ENCODE measurements around the gene JAKMIP1.

JAKMIP1 gene

DNA sequence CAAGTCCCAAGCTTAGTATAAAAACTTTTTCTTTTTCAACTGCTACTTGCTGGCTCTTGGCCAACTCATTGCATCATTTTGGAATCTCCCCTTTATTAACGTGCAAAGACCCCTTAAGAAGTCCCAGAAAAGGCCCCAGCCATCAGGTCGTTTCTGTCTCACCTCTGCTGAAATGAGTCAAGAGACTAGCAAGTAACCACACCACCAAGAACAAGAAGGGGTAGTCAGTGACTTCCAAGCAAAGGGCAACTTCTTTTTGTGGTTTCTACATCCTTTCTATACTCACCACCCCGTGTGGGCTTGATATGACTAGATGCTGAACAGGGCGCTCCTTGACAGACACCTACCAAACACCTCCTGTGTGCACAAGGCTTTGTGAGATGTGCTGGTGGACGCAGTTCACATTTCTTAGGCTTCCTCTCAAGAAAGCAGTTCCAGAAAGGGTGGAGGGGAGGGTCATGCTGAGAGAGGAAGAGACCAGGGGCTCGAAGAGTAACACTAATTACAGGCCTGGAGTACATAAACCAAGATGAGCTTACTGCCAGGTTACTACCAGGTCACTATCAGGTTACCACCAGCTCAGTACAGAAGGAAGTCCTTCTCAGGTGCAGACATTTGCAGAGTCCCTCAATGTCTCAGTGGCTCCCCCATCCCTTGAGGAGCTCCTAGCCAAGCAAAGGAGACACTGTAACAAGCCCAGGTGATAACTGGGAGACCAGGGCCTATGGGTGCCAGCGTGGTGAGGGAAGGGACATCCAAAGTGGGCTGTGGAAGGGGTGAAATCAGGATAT is 19.3 kb downstream of the JAKMIP1 start:
- DNase-seq (ENCODE audit: low read depth): no peak

DNA sequence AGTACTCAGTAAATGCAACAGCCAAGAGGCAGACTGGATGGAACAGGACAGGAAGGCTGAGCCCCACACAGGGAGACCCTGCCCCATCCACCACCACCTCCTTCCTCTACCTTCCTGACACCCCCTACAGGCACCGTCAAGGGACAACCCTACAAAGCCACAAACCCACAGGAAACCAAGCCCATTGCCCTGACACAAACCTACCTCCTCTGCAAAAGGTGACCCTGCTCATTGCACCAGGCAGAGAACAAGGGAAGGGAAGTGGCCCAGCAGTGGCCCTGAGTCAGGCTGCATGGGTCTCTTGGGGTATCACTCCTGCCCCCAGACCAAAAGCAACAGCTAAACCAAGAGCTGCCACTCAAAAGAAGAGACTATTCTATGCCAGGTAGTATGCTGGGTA is 21.0 kb downstream of the JAKMIP1 start:
- DNase-seq (ENCODE audit: low read depth): no peak

DNA sequence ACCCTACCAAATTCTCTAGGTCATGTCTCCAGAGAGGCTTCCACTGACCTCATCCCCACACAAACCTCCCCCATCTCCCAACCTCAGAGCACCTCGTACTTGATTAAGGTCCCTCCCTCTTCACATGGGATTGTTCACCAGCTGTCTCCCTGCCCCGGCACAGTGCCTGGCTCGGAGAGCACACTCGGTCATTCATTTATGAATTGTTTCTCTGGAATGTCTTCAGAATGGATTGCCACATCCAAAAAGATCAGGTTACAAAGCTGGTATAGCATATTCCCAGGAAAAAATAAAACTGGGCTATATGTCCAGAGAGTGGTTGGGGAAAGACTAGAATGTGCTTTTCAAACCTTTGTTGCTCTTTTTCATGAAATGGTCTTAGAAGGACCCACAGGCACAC is 21.6 kb downstream of the JAKMIP1 start:
- DNase-seq (ENCODE audit: low read depth): no peak

DNA sequence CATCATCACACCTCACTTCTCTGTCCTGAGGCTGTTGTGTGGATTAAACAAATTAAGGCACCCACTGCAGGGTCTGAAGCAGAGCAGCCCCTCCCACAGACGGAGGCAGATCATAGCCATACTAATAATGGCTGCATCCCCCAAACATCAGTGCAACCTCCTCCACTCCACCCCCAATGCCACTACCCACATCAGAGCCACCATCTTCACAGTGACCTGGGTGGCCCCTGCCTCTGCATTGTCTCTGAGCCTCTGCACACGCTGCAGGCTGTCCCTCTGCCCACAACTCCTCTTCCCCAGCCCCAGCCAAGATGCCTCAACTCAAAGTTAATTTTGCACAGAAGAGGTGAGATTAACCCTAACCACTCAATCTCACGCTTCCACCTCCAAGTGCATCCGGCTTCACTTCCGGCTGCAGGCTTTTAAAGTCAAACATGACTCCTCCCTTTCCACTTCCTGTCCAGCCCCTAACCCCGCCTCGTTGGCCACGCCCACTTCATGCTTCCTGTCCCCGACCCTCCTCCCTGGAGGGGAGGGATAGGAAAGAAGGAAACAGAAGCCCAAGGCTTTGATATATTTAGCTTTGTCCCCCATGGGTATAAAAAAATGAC is 22.7 kb downstream of the JAKMIP1 start:
- no peak for DNase-seq (ENCODE audit: low read depth)

DNA sequence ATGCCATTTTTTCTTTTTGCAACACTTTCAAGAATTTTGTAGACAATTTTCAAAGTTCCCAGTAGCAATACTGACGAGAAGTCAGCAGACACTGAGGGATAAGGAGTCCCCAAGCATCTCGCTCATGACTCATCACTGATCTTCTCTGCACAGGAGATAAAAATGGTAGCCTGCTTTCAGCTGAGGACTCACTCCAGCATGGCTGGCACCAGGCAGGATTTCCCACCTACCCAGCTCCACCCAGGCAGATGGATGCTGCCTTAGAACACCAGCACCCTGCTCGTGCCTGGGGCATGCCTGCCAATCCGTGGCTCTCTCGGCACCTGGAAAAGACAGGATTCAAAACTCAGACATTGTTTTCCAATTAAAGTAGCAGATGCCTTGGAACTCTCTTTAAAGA is 24.9 kb downstream of the JAKMIP1 start:
- no peak for DNase-seq (ENCODE audit: low read depth)

DNA sequence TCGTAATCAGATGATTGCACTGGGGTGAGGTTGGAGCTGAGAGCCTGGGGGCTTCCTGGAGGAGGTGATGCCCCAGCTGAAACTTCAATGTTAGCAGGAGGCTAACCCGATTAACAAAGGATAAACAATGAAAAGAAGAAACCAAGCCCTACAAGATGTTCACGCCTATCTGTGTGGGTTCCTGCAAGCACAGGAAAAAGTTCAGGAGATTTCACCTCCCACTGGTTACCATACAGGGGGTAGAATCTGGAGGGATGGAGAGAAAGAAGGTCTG is 27.5 kb downstream of the JAKMIP1 start:
- DNase-seq (ENCODE audit: low read depth): no peak

DNA sequence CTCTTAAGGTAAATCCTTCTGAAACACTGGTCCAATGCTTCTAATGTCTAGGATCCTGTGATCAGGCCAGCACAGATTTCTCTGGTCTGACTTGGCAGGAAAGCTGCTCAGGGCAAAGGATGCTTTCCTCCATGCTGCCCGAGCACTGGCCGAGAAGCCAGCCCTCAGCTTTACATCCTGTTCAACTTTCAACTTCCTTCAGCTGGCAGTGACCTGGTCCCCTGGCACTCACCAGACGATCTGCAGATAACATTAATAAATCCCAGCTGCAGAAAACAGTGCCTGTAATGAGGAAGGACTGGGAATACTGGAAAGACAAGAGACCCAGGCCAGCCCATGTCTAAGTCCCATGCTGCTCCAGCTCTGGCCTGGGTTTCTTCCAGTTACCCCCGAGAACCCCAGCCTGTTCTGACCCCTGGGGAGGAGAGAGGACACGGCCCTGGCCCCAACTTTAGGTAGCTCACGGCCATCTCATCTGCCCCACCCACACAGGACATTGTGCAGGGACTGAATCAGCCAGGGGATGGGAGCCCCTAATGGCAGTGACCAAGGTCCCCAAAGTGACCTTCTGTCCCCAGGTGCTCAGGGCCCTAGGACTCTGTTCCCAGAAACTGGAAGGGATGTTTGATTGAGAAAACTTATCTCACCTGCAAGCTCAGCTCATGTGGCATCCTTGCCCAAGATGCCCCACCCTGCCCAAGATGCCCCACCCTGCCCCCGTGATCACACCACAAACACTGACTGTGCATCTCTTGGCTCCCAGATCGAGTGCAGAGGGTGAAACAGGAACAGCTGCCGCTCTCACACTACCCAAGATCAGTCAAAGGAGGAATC is 28.0 kb downstream of the JAKMIP1 start:
- peak; percentile 7 for DNase-seq (ENCODE audit: low read depth)

DNA sequence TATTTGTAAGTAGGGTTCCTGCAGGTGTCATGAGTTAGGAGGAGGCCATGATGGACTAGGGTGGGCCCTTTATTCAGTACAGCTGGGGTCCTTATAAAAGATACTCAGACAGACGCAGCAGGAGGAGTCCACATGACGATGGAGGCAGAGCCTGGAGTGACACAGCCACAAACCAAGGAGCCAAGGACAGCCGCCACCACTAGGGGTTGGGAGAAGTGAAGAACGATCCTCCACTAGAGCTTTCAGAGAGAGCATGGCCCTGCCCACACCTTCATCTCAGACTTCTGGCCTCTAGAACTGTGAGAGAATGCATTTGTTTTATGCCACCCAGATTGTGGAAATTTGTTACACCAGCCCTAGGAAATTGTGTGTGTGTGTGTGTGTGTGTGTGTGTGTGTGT is 31.1 kb downstream of the JAKMIP1 start:
- no peak for DNase-seq (ENCODE audit: low read depth)

DNA sequence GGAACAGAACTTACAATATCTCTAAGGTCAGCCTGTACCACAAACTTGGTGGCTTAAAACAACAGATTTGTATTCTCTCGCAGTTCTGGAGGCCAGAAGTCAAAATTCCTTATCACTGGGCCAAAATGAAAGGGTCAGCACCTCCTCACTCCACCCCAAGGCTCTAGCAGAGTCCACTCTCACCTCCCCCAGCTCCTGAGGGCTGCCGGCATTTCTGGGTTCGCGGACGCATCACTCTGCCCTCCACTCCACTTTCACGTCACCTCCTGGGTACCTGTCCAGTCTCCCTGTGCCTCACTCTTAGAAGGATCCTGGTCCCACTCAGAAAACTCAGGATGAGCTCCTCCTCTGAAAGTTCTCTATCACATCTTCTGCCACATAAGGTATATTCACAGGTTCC is 34.6 kb downstream of the JAKMIP1 start:
- no peak for DNase-seq (ENCODE audit: low read depth)

DNA sequence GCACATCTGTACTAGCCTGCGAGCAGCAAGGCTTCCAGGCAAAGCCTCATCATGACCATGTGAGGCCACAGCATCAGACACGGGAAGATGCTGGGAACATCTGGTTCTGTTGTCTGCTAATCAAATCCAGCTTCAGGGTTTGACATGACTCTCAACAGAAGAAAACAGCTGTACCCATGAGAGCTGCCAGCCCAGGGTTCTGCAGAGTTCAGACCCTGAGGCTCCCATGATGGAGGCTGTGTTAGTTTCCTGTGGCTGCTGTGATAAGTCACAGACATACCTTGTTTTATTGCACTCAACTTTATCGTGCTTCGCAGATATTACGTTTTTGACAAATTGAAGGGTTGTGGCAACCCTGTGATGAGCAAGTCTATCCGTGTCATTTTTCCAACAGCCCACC is 37.5 kb downstream of the JAKMIP1 start:
- DNase-seq (ENCODE audit: low read depth): no peak

DNA sequence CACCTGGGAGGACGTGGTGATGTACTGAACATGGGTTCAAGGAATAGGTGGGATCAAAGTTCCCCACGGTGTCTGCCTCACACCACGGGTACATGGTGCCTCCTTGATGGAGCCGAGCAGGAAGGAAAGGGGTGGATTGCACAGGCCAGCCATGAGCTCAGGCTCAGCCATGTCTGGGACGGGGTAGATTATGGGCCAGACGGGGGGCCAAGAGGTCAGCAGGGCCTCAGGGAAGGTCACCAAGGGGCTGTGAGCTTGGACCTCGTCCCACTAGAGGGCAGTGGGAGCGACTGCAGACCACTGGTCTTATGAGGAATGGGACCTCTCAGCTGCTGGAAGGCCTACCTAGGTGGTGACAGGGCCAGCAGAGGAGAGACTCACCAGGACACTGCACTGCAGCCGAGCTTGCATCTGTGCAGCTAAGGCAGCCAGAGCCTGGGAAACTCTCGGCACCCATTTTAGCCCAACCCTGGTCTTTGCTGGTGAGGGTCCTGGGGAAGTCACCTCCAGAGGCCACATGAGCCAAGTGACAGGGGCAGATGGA is 38.4 kb downstream of the JAKMIP1 start:
- no peak for DNase-seq (ENCODE audit: low read depth)

DNA sequence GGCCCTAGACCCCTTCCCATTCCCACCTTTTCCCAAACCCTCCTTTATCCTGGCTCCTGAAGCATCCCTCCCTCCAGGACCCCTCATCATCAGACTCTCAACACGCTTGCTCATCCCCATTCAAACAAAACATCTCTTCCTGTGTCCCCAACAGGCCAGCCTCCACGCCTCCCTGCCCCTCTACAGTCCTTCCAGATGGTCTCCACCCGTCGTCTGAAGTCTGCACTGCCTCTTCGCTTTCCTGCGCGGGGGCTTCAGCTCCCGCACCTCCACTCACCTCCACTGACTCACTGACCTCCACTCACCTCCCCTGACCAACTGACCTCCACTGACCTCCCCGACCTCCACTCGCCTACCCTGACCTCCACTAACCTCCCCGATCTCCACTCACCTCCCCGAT is 39.8 kb downstream of the JAKMIP1 start:
- no peak for DNase-seq (ENCODE audit: low read depth)

DNA sequence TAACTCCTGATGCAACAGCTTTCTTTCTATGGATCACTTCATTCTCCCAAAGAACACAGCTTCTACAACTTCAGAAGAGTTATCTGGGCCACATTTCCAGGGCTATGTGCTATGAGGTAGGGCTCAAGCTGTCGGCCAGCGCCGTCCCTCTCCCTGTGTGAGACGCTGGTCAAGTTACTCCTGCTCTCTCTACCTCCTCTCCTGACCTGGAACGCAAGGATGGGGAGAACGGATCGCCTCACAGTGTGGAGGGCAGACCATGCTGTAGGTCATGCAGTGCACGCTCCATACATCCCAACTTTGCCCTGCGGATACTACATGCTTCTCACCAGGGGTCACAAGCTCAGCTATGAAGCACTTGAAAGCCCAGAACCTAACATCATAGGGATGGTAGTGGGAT is 42.4 kb downstream of the JAKMIP1 start:
- no peak for DNase-seq (ENCODE audit: low read depth)

DNA sequence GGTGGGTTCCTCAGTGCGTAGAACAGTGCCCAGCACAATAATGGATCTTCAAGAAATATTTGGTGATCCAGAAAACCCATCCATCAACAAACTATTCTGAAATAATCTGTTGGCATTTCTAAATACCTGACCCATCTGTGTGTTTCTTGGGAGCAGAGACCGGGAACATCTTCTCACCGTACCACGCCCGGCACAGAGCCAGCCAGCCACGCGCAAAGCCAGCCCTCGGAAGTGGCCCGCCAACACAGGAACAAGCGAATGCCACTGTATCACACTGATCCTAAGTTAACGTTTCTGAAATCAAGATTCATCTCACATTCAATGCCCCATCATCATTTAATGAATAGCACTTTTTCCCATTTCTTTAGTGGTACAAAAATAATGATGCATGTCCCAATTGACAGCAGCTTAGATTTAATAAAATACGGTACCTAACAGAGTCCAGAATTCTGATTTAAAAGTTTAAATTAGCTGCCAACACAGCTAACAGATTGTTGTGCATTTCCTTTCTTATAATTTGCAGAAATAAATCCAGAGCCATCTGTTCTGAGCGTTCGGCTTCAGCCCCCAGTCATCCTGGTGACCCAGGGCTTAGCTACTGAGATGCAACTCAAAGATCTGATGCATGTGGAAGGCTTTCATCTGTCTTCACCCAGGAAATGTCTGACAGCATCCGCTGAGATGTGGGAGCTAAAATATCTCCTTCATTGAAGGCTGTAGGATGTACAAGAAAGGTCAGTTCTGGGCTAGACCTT is 44.2 kb downstream of the JAKMIP1 start:
- DNase-seq (ENCODE audit: low read depth): no peak

DNA sequence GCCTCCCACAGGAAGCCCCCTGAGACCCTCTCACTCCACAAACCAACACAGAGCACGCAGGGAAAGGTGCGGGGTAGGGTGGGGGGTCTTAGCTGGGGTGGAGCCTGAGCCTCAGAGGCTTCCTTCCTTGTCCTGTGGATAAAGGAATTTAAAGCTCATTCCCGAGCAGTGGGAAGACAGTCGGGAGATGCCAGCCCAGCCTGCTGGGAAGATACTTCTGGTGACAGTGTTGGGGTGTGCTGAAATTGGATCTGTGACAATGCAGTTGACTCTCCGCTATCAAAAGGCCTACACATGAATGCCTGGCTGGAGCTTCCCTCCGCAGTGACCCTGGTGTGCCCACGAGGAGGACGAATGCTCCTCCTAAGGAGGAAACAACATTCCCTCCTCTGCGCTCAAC is 45.5 kb downstream of the JAKMIP1 start:
- no peak for DNase-seq (ENCODE audit: low read depth)

DNA sequence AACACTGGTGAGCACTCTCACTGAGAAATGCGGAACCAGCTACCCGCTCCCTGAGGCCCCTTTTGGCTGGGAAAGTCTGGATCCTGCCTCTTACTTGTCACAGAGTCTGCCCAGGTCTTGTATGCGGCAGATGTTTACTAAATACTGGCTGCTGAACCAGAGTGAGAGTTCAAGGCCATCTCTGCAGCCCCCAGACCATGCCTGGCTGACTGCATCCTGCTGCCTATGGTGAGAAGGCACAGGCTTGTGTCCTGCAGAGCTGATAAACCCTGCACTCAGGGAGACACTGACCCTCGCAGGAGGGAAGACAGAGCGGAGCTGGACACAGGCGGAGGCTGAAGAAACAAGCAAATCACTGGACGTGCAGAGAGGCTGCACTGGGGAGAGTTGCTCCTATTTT is 46.5 kb downstream of the JAKMIP1 start:
- DNase-seq (ENCODE audit: low read depth): no peak

DNA sequence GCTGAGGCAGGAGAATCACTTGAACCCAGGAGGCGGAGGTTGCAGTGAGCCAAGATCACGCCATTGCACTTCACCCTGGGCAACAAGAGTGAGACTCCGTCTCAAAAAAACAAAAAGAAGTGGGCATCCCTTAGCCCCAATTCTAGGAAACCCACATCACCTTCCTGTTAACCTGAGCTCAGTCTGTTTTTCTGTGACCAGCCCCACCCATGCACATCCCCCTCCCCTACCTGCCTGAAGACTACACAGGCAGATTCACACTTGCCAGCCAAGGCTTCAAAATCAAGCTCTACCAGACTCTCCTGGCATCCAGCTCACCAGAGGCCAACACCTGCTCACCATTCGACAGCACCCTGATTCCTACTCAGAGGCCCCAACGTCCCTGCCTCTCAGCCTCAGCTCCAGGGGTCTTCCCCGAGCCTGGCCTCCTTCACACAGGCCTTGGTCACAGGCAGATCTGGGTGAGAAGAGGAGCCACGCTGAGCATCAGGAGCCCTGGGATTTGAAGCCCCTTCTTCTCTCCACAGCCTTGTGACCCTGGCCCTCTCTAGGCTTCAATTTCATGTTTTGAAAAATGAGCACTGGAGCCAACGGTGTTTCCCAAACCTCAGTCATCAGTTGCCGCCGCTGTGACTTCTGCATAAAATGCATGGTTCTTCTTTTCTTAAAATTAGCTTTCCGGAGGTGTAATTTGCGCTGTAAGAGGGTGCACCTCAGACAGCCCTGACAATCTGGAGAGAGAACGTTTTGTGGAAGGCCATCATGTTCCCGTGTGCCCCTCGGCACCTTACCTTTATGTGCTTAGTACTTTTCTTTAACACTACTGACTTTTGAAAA is 47.3 kb downstream of the JAKMIP1 start:
- DNase-seq (ENCODE audit: low read depth): no peak

DNA sequence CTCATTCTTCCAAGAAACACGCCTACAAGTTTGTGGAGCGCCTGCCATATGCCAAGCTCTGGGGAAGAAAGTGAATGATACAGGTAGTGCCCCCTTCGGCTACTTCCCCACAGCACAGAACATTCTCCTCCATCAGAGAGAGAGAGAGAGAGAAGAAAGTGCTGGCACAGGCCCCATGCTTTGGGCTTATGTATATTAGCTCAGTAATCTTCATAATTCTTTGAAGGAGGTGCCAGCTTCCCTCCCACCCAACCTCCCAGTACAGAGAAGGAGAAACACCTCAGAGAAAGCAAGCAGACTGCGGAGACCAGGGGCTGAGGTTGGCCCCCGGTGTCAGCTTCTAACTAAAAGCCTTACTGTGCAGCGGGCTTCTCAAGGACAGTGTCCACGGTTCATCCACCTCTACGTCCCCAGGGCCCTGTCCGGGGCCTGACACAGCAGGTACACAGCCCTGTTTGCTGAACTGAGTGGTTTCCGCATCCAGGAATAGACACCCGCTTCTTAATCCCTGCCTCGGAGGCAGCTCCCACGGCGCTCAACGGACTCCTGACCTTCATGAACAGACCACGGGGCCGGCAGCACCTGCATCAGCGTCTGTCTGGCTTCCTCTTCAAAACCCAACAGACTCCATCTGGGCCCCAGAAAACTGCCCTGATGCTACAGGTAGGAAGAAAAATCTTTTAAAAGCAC is 50.2 kb downstream of the JAKMIP1 start:
- no peak for DNase-seq (ENCODE audit: low read depth)

DNA sequence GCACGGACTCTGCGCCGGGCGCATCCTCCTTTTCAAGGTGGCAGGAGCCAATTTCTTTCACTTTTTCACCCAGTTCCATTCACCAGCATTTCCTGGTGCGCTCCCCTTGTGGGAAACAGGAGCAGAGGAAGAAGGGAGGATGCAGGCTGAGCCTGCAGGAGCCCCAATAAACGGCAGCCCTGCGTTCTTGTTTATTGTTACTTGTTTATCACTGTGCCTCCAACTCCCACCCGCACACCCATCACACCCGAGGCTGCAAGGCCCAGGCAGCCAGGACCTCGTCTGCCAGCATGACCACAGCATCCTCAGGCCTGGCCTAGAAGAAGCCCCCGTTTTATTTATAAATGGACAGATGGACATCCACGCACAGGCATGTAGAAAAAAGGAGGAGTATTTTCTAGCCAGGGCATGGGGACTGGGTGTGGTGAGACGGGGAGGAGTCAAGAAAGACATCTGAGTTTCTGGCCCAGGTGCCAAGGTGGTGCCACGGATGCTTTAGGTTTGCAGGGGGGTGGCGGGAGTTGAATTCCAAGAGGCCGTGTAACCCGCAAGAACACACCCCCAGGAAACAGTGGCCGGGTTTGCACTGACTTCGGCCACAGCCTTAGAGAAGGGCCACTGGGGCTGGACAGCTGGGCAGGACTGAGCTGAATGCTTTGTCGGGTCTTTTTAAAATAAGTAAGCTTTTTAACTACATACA is 51.7 kb downstream of the JAKMIP1 start:
- DNase-seq (ENCODE audit: low read depth): no peak

DNA sequence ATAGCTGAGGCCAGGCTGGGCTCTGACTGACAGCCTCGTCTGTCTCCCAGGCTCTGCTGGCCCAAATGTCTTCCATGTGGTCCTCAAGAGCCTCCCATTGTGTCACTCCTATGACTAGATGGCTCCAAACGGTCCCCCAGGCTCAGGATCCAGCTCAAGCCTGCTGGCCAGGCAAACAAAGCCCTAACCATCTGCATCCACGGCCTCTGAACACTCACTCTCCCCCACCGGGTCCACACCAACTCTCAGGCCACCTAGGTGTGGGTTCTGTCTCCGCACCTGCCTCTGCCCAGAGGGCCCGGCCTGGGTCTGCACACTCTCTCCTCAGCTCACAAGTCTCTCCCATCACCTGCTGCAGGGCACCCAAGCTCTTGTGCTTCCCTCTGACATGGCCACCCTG is 52.9 kb downstream of the JAKMIP1 start:
- DNase-seq (ENCODE audit: low read depth): no peak

Data from stimulated activated CD8-positive, alpha-beta memory T cell treated with anti-CD3 and anti-CD28 coated beads, Interleukin-7, amount 100 ng/mL, for 24 hours (primary cell).